Epithelial cell of proximal tubule (primary cell): ENCODE results near the gene TRIM31. TPM values are rescaled to one million over a fixed set of nuclear protein-coding genes. Genes with fewer than 3 reads are reported as not detected.

ENCODE experiments used
- DNase-seq: peaks from one replicate; pipeline ENCODE4 v3.0.0-alpha.2; 2011; ENCODE audit warnings: low read depth
- H3K4me3 ChIP-seq: 2 replicates; pipeline ENCODE4 v1.5.1; 2011; ENCODE audit warnings: low read depth, mild to moderate bottlenecking, low read length
- total RNA-seq: library from RNA; depleted of rRNA; stranded (reverse); fragments of >200 nt; gene quantifications from 2 replicates; pipeline ENCODE4 v1.2.3, GENCODE V29; 2015
- TF ChIP-seq, protein P1 (sequence below): conservative IDR thresholded peaks from 2 replicates; pipeline ENCODE4 v1.5.1; 2012; ENCODE audit warnings: low read depth, mild to moderate bottlenecking, low read length

Gene TRIM31
- total RNA-seq, 1 donor from 2014 or later = not detected

DNA sequence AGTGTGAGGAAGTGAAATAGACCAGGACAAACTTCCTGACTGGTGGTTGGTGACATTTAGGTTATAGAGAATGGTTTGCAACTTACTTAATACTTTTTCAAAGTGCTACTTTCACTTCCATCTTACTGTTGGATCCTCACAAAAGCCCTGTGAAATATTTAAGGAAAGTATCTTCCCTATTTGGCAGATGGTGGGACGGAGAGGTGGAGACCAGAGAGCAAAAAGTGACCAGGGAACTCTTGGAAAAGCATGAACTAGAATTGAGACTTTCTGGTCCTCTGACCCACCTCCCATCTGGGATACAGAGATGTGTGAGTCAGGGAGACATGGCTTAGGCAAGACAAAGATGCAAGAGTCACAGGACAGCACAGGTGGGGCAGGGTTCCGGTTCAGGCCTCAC, 45.1 kb upstream of the TRIM31 start:
- no peak overlapping the region for H3K4me3 ChIP-seq
- DNase-seq = no peak
- TF ChIP-seq, protein P1, sequence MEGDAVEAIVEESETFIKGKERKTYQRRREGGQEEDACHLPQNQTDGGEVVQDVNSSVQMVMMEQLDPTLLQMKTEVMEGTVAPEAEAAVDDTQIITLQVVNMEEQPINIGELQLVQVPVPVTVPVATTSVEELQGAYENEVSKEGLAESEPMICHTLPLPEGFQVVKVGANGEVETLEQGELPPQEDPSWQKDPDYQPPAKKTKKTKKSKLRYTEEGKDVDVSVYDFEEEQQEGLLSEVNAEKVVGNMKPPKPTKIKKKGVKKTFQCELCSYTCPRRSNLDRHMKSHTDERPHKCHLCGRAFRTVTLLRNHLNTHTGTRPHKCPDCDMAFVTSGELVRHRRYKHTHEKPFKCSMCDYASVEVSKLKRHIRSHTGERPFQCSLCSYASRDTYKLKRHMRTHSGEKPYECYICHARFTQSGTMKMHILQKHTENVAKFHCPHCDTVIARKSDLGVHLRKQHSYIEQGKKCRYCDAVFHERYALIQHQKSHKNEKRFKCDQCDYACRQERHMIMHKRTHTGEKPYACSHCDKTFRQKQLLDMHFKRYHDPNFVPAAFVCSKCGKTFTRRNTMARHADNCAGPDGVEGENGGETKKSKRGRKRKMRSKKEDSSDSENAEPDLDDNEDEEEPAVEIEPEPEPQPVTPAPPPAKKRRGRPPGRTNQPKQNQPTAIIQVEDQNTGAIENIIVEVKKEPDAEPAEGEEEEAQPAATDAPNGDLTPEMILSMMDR = no peak

DNA sequence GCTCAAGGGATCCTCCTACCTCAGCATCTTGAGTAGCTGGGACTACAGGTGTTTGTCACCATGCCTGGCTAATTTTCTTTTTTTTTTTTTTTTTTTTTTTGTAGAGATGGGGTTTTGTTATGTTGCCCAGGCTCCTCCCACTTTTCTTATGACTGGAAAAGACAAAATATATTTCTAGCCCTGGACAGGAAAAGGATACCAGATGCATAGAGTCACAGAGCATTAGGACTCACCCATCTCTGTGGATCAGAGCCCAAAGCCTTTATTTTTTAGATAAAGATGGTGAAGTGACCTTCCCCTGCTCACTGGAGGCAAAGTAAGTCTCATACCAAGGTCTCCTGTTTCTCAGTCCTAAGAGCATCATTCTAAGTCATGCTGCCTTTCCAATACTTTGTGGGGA, 44.7 kb upstream of the TRIM31 start:
- TF ChIP-seq, protein P1 = no peak

DNA sequence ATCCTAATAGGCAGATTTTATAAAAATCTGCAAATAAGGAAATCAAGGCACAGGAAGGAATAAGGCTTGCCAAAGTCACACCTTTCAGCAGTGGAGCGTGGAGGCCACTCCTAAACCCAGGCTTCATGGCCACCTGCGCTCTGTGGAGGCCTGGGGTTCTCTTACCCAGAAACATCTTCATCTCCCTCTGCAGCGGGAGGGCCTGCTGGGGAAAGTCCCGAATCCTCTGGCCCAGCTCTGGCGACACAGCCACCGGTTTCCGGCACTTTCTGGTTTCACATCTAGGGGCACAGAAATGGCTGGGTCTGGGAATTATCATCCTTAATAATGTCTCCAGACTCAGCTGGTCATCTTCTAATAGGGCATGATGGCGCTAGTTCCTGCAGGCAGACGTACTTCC, 43.9 kb upstream of the TRIM31 start:
- TF ChIP-seq, protein P1 = no peak
- H3K4me3 ChIP-seq = no peak overlapping the region
- no peak for DNase-seq

More for the DNA sequence above, 44.7 kb upstream of the TRIM31 start:
- no peak overlapping the region for H3K4me3 ChIP-seq
- no peak for DNase-seq

DNA sequence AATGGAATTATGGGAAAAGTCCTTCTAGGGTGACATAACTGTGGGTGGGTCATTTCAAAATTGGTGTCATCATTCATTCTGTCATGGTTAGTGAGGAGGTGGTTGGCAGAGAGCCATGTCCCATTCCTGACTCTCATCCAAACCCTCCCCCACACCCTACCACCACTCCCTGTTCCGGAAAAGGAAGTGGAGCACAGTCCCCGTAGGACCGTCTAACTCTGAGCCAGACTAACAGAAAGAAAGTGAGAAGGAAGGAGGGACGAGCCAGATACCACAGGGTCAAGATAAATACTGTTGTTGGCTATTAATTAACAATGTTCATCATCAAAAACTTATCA, 43.3 kb upstream of the TRIM31 start:
- TF ChIP-seq, protein P1 = no peak
- no peak for DNase-seq
- H3K4me3 ChIP-seq = no peak overlapping the region

DNA sequence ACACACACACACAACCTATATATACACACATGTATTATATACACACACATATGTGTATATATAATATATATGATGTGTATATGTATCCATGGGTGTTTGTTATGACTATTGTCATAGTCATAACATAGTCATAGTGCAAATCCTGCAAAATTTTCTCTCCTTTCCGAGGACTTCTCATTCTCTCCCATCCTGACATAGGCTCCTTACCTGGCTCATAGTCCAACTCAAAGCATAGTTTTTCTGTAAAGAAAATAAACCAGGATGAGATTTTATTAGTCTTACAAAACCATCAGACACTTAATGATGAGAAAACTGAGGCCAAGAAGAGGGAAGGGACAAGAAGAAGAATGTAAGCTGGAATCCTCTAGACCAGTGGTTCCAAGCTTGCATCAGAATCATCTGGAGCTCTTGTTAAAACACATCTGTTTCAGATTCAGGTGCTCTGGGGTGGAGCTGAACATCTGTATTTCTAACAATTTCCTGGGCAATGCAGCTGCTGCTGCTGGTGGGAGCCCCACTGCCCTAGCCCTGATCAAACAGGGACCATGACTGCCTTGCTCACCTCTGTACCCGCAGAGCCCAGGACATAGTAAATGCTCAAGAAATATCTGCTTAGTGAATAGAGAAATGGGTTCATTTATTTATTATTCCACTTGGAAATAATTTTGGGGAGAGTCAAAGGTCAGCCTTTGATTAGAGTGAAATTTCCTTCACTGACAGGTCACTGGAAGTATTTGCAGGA, 42.8 kb upstream of the TRIM31 start:
- DNase-seq = no peak

DNA sequence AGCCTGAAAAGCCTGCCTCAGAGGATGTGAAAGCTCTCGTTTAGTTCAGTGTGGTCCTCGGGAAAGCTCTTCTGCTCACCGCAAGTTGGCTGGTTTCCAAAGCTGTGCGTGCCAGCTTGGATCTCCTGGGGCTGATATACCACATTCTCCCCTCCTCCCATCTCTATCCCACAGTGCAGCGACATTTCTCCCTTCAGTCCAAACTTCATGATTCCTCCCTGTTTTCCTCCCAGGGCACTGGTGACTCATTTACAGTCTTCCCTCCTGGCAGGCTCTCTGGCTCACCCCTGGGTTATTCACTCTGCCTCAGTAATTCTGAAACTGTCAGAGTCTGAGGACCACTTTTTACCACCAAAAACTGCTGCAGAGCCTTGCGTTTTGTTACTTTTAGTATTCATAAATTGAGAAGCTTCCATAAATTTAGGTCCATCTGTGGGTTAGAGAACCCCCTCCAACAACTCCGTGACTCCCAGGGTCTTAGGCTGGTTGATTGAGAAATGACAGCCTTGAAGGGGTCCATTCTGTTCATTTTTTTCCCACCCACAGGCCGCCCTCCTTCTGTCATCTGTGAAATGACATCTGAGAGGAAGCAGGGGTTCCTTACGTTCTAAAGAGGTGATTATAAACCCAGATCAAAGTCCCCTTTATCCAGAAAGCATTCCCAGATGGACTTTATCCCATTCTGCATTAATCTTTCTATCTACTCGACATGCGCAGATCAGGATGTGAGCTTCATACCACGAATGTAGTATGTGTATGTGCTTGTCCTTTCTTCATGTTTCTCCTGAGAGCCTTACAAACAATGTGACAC, 42.0 kb upstream of the TRIM31 start:
- DNase-seq = peak; percentile 66
- TF ChIP-seq, protein P1 = no peak
- H3K4me3 ChIP-seq = no peak overlapping the region

More for the DNA sequence above, 42.8 kb upstream of the TRIM31 start:
- no peak overlapping the region for H3K4me3 ChIP-seq
- TF ChIP-seq, protein P1 = no peak
